Activated CD4-positive, alpha-beta T cell treated with anti-CD3 and anti-CD28 coated beads for 4 hours (primary cell): ENCODE measurements around the gene CSH2.
"Not testable (repeated sequence)": the region's sequence is repeated elsewhere in the genome, so short reads cannot be mapped to it uniquely, and the experiment has no call there.

ENCODE experiments used
- DNase-seq, 2 donors: peaks; one replicate each; pipeline ENCODE4 v3.0.0-alpha.2; 2020

The CSH2 gene

DNA sequence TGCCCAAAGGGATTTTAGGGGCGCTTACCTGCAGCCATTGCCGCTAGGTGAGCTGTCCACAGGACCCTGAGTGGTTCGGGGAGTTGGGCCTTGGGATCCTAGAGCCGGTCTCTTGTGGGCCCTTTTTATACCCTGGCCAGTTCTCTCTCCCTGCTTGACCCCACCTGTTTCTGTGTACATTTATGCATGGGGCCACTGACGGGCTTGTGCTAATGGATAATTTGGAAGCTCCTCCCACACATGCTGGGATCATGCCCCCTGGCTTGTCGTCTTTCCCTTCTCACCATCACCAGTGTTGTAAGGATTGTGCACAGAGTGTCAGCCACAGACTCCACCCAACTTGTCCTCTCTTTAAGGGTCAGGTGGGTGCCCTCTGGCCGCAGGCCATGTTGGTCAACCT is at the start of gene CSH2:
Gene CSH2, minus strand, starts transcription at position 101 of the 400 bp plus-strand sequence. Its CDS starts 63 bp downstream, at position 38.
- not testable (repeated sequence) for DNase-seq

DNA sequence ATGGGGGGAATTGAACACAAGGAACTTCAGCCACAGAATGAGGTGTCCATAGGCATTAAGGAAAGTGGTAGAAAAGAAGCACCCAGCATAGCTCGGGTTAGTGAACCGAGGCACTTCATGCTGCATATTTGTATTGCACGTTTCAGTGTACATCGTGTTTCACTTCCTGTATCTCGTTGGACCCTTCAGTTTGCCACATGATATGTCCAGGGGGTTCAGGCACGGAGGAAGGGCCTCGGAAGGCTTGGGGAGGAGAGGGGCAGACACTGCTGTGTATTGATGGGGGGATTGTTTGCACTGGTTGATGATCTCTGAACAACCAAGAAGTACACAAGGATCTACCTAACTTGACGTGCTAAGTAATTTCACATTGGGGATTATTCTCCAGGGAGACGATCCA is 48.9 kb upstream of the CSH2 start:
- not testable (repeated sequence) for DNase-seq

GRCh38 chr17:63920779-63921178 is 47.3 kb upstream of the CSH2 start:
- DNase-seq, result not testable (repeated sequence)

DNA sequence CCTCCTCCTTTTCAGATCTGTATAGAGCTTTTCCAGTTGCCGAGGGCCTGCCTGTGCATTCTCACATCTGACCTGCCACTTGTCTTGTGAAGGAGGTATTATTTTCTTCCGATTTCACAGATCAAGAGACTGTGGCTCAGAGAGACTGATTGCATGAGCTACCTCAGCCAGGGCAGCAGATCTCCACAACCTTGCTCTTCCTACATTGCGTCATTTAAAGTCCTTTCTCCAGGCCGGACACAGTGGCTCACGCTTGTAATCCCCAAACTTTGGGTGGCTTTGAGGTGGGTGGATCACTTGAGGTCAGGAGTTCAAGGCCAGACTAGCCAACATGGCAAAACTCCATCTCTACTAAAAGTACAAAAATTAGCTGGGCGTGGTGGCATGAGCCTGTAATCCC is 46.6 kb upstream of the CSH2 start:
- not testable (repeated sequence) for DNase-seq

DNA sequence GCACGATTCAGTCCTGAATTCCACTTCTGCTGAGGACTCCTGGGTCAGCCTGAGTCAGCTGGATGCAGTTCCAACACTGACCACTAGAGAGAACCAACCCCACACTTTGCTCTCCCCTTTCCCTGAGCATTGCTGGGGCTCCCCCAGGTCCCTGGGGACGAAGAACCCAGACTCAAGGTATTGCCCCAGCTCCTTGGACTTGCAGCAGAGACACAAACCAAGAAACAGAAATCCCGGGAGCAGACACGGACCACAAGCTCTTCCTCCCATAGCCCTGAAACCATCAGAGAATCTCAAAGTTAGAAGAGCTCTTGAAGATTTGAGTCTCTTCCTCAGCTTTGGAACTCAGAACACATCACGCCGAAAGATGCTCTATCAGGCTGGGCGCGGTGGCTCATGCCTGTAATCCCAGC is 45.8 kb upstream of the CSH2 start:
- DNase-seq, result peak; percentile 67 to 82

DNA sequence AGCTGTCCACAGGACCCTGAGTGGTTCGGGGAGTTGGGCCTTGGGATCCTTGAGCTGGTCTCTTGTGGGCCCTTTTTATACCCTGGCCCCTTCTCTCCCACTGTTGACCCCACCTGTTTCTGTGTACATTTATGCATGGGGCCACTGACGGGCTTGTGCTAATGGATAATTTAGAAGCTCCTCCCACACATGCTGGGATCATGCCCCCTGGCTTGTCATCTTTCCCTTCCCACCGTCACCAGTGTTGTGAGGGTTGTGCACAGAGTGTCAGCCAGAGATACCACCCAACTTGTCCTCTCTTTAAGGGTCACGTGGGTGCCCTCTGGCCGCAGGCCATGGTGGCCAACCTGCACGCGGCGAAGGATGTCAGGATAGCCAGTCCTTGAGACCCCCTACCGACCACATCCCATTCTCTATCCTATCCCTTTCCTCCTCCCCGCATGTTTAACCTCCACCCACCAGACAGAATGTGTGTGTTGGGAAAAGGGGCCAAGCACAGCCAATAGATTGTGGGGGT is 45.4 kb upstream of the CSH2 start, which contains the start of gene GH1:
Gene GH1, minus strand, starts transcription at position 51 of the 517 bp plus-strand sequence. CDS start 63 bp downstream, outside the sequence.
- DNase-seq, result not testable (repeated sequence)

DNA sequence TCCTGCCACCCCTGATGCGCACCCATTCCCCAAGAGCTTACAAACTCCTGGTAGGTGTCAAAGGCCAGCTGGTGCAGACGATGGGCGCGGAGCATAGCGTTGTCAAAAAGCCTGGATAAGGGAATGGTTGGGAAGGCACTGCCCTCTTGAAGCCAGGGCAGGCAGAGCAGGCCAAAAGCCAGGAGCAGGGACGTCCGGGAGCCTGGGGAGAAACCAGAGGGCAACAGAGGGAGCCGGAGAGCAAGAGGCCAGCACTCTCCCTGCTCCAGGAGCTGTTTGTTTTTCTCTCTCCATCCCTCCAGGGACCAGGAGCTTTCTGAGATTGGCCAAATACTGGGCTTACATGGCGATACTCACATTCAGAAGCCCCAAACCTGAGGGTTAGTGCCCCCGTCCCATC is 44.8 kb upstream of the CSH2 start:
- DNase-seq, result no peak

- no peak for DNase-seq
Measured at GRCh38 chr17:63917646-63918045, 44.2 kb upstream of the CSH2 start.

DNA sequence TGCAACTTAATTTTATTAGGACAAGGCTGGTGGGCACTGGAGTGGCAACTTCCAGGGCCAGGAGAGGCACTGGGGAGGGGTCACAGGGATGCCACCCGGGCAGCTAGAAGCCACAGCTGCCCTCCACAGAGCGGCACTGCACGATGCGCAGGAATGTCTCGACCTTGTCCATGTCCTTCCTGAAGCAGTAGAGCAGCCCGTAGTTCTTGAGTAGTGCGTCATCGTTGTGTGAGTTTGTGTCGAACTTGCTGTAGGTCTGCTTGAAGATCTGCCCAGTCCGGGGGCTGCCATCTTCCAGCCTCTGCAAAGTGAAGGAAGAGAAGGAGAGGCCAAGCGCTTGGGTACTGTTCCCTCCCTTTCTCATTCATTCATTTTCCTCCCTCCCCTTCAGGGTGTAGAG is 43.7 kb upstream of the CSH2 start:
- not testable (repeated sequence) for DNase-seq

DNA sequence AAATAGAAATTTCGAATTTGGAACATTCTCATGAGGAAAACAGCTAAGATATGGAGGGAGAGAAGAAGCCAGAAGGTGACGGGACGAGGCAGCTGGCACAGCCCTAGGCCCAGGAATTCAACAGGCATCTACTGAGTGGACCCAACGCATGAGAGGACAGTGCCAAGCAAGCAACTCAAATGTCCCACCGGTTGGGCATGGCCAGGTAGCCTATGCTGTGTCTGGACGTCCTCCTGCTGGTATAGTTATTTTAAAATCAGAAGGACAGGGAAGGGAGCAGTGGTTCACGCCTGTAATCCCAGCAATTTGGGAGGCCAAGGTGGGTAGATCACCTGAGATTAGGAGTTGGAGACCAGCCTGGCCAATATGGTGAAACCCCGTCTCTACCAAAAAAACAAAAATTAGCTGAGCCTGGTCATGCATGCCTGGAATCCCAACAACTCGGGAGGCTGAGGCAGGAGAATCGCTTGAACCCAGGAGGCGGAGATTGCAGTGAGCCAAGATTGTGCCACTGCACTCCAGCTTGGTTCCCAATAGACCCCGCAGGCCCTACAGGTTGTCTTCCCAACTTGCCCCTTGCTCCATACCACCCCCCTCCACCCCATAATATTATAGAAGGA is 43.2 kb upstream of the CSH2 start:
- DNase-seq, result no peak

GRCh38 chr17:63915753-63916152 is 42.3 kb upstream of the CSH2 start:
- not testable (repeated sequence) for DNase-seq

GRCh38 chr17:63914471-63914870 is 41.0 kb upstream of the CSH2 start:
- no peak for DNase-seq

DNA sequence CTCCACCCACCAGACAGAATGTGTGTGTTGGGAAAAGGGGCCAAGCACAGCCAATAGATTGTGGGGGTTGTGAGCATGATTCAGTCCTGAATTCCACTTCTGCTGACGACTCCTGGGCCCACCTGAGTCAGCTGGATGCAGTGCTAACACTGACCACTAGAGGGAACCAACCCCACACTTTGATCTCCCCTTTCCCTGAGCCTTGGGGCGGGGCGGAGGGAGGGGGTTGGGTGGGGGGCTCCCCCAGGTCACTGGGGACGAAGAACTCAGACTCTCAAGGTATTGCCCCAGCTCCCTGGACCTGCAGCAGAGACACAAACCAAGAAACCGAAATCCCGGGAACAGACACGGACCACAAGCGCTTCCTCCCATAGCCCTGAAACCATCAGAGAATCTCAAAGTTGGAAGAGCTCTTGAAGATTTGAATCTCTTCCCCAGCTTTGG is 38.2 kb upstream of the CSH2 start:
- DNase-seq, result peak; percentile 51 to 67

DNA sequence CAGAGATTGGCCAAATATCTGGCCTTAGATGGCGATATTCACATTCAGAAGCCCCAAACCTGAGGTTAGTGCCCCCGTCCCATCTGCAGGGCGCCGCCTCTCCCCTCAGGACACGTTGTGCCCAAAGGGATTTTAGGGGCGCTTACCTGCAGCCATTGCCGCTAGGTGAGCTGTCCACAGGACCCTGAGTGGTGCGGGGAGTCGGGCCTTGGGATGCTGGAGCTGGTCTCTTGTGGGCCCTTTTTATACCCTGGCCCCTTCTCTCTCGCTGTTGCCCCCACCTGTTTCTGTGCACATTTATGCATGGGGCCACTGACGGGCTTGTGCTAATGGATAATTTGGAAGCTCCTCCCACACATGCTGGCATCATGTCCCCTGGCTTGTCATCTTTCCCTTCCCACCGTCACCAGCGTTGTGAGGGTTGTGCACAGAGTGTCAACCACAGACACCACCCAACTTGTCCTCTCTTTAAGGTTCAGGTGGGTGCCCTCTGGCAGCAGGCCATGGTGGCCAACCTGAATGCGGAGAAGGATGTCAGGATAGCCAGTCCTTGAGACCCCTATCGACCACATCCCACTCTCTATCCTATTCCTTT is 37.7 kb upstream of the CSH2 start, which contains the start of gene CSHL1:
Gene CSHL1, minus strand, starts transcription at position 218 of the 595 bp plus-strand sequence. Its CDS starts 62 bp downstream, at position 156.
- no peak for DNase-seq

- DNase-seq, result no peak
Measured at GRCh38 chr17:63910096-63910495, 36.6 kb upstream of the CSH2 start.

GRCh38 chr17:63909586-63909985 is 36.1 kb upstream of the CSH2 start:
- DNase-seq, result not testable (repeated sequence)

DNA sequence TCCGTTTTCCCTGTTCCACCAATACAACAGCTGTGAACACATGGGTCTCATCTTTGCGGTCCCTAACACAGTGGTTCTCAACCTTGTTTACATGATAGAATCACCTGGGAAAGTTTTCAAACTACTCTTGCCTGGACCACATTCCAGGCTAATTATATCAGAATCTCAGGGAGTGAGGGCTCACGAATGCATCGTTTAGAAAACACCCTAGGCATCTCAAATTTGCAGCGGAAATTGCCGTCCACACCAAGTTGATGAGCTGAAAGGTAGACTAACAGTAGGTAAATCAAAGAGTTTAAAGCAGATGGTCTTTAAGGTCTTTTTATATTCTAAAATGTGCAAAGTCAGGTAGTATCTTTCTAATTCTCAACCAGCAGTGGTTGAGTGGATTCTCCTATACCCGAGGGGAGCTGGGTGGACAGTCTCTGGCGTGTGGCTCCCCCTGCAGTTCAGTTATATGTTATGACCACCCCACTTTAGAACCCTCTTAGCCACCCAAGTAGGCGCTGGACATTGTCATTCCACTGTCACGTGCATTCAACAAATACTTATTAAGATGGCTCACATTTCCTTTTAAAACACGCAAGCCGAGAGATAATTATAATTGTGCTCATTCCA is 33.8 kb upstream of the CSH2 start:
- not testable (repeated sequence) for DNase-seq

DNA sequence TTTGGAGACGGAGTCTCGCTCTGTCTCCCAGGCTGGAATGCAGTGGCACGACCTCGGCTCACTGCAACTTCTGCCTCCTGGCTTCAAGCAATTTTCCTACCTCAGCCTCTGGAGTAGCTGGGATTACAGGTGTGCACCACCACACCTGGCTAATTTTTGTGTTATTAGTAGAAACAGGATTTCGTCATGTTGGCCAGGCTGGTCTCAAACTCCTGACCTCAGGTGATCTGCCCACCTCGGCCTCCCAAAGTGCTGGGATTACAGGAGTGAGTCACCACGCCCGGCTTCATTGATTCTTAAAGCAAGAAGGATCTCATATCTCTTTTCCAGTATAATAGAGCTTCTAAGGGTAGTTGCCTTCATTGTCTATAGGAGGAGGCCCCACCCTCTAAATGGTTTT is 31.3 kb upstream of the CSH2 start:
- not testable (repeated sequence) for DNase-seq

- DNase-seq, result peak in 1 of 2 donors; percentile 49
Measured at GRCh38 chr17:63903787-63904201, 30.3 kb upstream of the CSH2 start.

- DNase-seq, result not testable (repeated sequence)
Measured at GRCh38 chr17:63901971-63902370, 28.5 kb upstream of the CSH2 start.

DNA sequence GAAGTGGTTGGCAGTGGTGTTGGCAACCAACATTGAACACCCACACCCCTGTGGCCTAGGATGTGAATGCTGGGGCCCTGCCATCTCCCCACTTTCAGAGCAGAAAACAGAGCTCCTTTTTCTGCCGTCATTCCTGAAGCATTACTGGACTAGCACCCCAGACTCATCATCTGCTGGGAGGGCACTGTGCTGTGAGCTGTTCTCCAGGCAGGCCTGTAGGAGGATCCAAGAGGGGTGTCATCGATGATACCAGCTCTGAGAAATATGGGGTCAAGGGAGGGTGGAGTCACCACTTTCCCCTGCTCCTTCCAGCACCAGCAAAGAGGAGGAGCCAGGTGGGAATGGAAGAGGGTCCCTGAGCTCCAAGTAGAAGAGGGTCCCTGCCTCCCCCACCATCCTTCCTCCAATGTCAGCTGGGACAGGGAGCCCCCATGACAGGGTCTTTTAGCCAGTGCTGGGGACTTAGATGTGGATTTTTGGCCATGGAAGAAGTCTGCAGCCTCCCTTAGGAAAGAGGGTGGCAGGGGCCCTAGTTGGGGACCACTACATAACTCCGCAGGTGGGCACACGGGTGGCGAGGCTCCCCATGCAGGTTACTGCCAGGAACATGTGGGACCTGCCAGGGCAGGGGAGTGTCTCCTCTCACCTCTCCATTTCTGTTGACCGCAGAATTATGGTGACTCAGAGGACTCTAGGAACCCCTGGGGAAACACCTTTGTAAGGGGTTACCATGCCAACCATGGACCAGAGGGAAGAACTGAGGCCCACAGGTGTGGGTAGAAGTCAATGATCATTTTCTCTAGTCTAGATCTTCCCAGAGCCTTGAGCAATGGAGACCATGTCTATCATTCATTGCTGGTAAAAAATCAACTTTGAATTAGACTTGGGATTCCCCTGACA is 25.7 kb upstream of the CSH2 start:
- DNase-seq, result peak; percentile 29 to 50
